Lower lobe of right lung (tissue), 2 donors: ENCODE results near the gene CYP2A6. TPM values are rescaled to one million over a fixed set of nuclear protein-coding genes. Genes with fewer than 3 reads are reported as not detected.

ENCODE experiments used
- ATAC-seq, 2 donors: fragments of 200-7000 bp; cut with Tn5 transposase; one replicate each; pipeline ENCODE4 v1.9.1; 2020 to 2022; ENCODE audit warnings: mild to moderate bottlenecking in 2 of 2, moderate library complexity in 2 of 2
- DNase-seq: peaks from one replicate; pipeline ENCODE4 v3.0.0-alpha.2; 2020
- H3K27ac ChIP-seq: fragments of 200-600 bp; one replicate; pipeline ENCODE4 v1.8.0; 2022
- H3K27me3 ChIP-seq: fragments of 200-600 bp; one replicate; pipeline ENCODE4 v1.8.0; 2022; ENCODE audit warnings: low read depth
- H3K36me3 ChIP-seq: fragments of 200-600 bp; one replicate; pipeline ENCODE4 v1.8.0; 2022; ENCODE audit warnings: mild to moderate bottlenecking
- H3K4me1 ChIP-seq: fragments of 200-600 bp; one replicate; pipeline ENCODE4 v1.8.0; 2022
- H3K4me3 ChIP-seq: fragments of 200-600 bp; one replicate; pipeline ENCODE4 v1.8.0; 2022; ENCODE audit warnings: mild to moderate bottlenecking
- H3K9me3 ChIP-seq: fragments of 200-600 bp; one replicate; pipeline ENCODE4 v1.8.0; 2022
- CTCF ChIP-seq: fragments of 200-600 bp; IDR thresholded peaks from one replicate; pipeline ENCODE4 v1.8.0; 2022; ENCODE audit warnings: antibody characterized with exemption, mild to moderate bottlenecking
- intact Hi-C: fragments of 100-400 bp; cut with DNase I; formaldehyde crosslinking; loops from one replicate; pipeline ENCODE4 v1.11.0; 2022
- total RNA-seq: library from RNA; stranded (reverse); fragmentation: NEBNext Ultra II Directional; extraction: Animal tissue kit (Norgen Biotek cat#: 25700); gene quantifications from one replicate; pipeline ENCODE4 v1.2.1, GENCODE V29; 2021
- donor health status: DM: no; HTN: yes; CAD: no; lungs with severe emphysema.

The CYP2A6 gene
- total RNA-seq, 1 donor from 2014 or later = 2.0 TPM

DNA sequence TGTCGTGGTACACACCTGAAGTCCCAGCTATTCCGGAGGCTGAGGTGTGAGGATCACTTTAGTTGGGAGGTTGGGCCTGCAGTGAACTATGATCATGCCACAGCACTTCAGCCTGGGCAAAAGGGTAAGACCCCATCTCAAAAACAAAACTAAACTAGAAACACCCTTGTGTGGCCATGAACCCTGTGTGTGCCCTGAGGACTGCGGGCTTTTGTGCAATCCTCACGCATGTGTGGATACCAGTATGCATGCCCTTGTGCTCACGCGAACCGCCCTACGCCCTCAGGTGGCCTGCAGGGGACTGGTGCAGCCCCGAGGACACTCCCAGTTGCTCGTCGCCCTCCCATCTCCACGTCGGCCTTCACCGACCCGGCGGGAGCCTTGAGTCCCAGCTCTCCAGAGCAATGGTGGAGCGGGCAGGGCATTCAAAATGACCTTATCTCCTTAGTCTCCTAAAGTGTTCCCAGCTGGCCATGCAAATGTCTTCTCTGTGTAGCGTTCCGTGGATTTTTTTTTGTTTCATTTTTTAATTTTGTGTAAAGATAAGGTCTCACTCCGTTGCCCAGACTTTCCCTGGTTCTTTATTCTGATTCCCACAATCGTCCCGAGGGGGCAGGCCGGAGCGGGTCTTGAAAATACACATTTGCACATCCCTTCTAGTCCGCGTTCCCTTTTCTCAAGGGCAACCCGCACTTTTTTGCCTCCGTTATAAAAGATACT, 52.1 kb downstream of the CYP2A6 start:
- H3K4me3 ChIP-seq = peak overlapping the region; percentile 92
- intact Hi-C loops = no loop called here
- peak; percentile 90 for DNase-seq

GRCh38 chr19:40797166-40797962, 52.9 kb downstream of the CYP2A6 start:
- Histone ChIP-seq H3K27me3 (no peaks in the 10 kb centered on the region), H3K36me3 (peaks cover 28% of the 10 kb centered on the region), H3K4me3 (no peak overlapping the region), H3K27ac (peak overlapping the region; percentile 88), H3K9me3 (no peaks in the 10 kb centered on the region), H3K4me1 (peaks cover 33% of the 10 kb centered on the region)
- DNase-seq = no peak
- intact Hi-C loops = no loop called here
- ATAC-seq = no peak
- no peak for TF ChIP-seq CTCF

More for the DNA sequence above, 52.1 kb downstream of the CYP2A6 start:
- Histone ChIP-seq H3K9me3 (no peaks in the 10 kb centered on the region), H3K4me1 (peaks cover 40% of the 10 kb centered on the region), H3K36me3 (peaks cover 28% of the 10 kb centered on the region), H3K27ac (peak overlapping the region; percentile 88), H3K27me3 (no peaks in the 10 kb centered on the region)
- ATAC-seq = peak; percentile 59 to 61
- TF ChIP-seq CTCF = peak; percentile 50

Other genes with a start within 250 kb of the CYP2A6 start
- gene LTBP4, start 249.1 kb downstream of the CYP2A6 start, total RNA-seq = 316 TPM
- 17.7 TPM for gene NUMBL, start 159.8 kb downstream of the CYP2A6 start, total RNA-seq
- gene COQ8B, start 133.6 kb downstream of the CYP2A6 start, total RNA-seq = 43.9 TPM
- gene ITPKC, start 133.3 kb downstream of the CYP2A6 start, total RNA-seq = 34.9 TPM
- gene ACTMAP, start 100.0 kb downstream of the CYP2A6 start, total RNA-seq = 17.6 TPM
- 44.8 TPM for gene SNRPA, start 99.2 kb downstream of the CYP2A6 start, total RNA-seq
- gene MIA, start 74.9 kb downstream of the CYP2A6 start, total RNA-seq = 1.7 TPM
- gene RAB4B, start 72.2 kb downstream of the CYP2A6 start, total RNA-seq = 48.5 TPM
- gene EGLN2, start 51.3 kb downstream of the CYP2A6 start, total RNA-seq = 188 TPM
- gene CYP2A7, start 31.8 kb upstream of the CYP2A6 start, total RNA-seq = 0.68 TPM
- gene CYP2B6, start 140.8 kb upstream of the CYP2A6 start, total RNA-seq = 1.9 TPM
- gene CYP2A13, start 238.0 kb upstream of the CYP2A6 start, total RNA-seq = not detected